GM12878 (cell line): ENCODE results near the gene S1PR2. TPM values are rescaled to one million over a fixed set of nuclear protein-coding genes. Genes with fewer than 3 reads are reported as not detected.
A peak's percentile ranks its signal among the peaks of the same experiment; 100 is the strongest.

Experiments
- ATF7 ChIP-seq: fragments of 450-650 bp; IDR thresholded peaks from 2 replicates; pipeline ENCODE4 v1.6.1; 2016; ENCODE audit warnings: low read depth, mild to moderate bottlenecking
- EP300 ChIP-seq, 2 experiments: fragments of 150-350 bp in 1 of 2; IDR thresholded peaks; 2 replicates each; pipeline ENCODE4 v1.6.1; 2011 to 2012; ENCODE audit warnings: low read depth in 2 of 2, low read length in 2 of 2, borderline replicate concordance in 1 of 2, improper control_type of control experiment in 1 of 2, inconsistent platforms in 1 of 2; ENCODE audit not compliant: control insufficient read depth in 1 of 2
- ESRRA ChIP-seq: IDR thresholded peaks from 2 replicates; pipeline ENCODE4 v1.6.1; 2012; ENCODE audit warnings: mild to moderate bottlenecking, low read length, improper control_type of control experiment
- FOXM1 ChIP-seq: IDR thresholded peaks from 2 replicates; pipeline ENCODE4 v1.6.1; 2012; ENCODE audit warnings: low read depth, mild to moderate bottlenecking, inconsistent platforms, low read length, moderate library complexity
- NFXL1 ChIP-seq: fragments of 450-650 bp; IDR thresholded peaks from 2 replicates; pipeline ENCODE4 v1.6.1; 2017; ENCODE audit warnings: antibody characterized with exemption, mild to moderate bottlenecking, borderline replicate concordance
- NKRF ChIP-seq: fragments of 450-650 bp; conservative IDR thresholded peaks from 2 replicates; pipeline ENCODE4 v1.6.1; 2017; ENCODE audit warnings: mild to moderate bottlenecking, moderate library complexity
- PML ChIP-seq: IDR thresholded peaks from 2 replicates; pipeline ENCODE4 v1.6.1; 2012; ENCODE audit warnings: low read length, inconsistent platforms
- POLR2AphosphoS2 ChIP-seq: IDR thresholded peaks from 2 replicates; pipeline ENCODE4 v1.6.1; 2011; ENCODE audit warnings: low read depth, mild to moderate bottlenecking, low read length, improper control_type of control experiment, moderate library complexity
- RAD21 ChIP-seq: IDR thresholded peaks from 2 replicates; pipeline ENCODE4 v1.6.1; 2011; ENCODE audit warnings: mild to moderate bottlenecking, low read depth, low read length, moderate library complexity; ENCODE audit not compliant: insufficient read depth
- RCOR1 ChIP-seq: conservative IDR thresholded peaks from 2 replicates; pipeline ENCODE4 v1.6.1; 2012; ENCODE audit warnings: low read depth, low read length, improper control_type of control experiment
- TAF1 ChIP-seq: IDR thresholded peaks from 2 replicates; pipeline ENCODE4 v1.6.1; 2011; ENCODE audit warnings: mild to moderate bottlenecking, low read depth, low read length, borderline replicate concordance
- TCF3 ChIP-seq: IDR thresholded peaks from 2 replicates; pipeline ENCODE4 v1.6.1; 2012; ENCODE audit warnings: low read depth, mild to moderate bottlenecking, low read length, borderline replicate concordance; ENCODE audit not compliant: insufficient read depth
- USF2 ChIP-seq: IDR thresholded peaks from 2 replicates; pipeline ENCODE4 v1.6.1; 2011; ENCODE audit warnings: low read depth, low read length, improper control_type of control experiment, borderline replicate concordance
- WRNIP1 ChIP-seq: IDR thresholded peaks from 2 replicates; pipeline ENCODE4 v1.6.1; 2011; ENCODE audit warnings: low read depth, low read length, improper control_type of control experiment, borderline replicate concordance
- ZNF217 ChIP-seq: fragments of 450-650 bp; IDR thresholded peaks from 2 replicates; pipeline ENCODE4 v1.6.1; 2017; ENCODE audit warnings: antibody characterized with exemption, mild to moderate bottlenecking
- ZNF687 ChIP-seq: fragments of 450-650 bp; IDR thresholded peaks from 2 replicates; pipeline ENCODE4 v1.6.1; 2017; ENCODE audit warnings: mild to moderate bottlenecking, moderate library complexity
- ZZZ3 ChIP-seq: IDR thresholded peaks from 2 replicates; pipeline ENCODE4 v1.6.1; 2011; ENCODE audit warnings: low read depth; ENCODE audit not compliant: control insufficient read depth, insufficient read length
- polyA plus RNA-seq, 11 experiments: library from polyadenylated mRNA; depleted of rRNA in 4 of 11; unstranded in 6 of 11; stranded (reverse) in 5 of 11; fragments of >200 nt; fragmentation: Nextera tagmentation in 4 of 11; fragmentation: Illumina TruSeq in 1 of 11; extraction: Ambion mirVana in 4 of 11; extraction: Trizol in 1 of 11; gene quantifications; 1 replicate in 1 of 11; 2 replicates in 10 of 11; pipeline versions ENCODE4 v1.2.1 to v1.2.3, GENCODE V29; 2011 to 2016; ENCODE audit warnings: inconsistent platforms in 2 of 11, missing spikeins in 2 of 11, low read depth in 1 of 11
- total RNA-seq, 4 experiments: library from RNA; depleted of rRNA in 3 of 4; stranded (reverse); fragments of >200 nt in 3 of 4; fragmentation: Illumina TruSeq in 1 of 4; extraction: Trizol in 1 of 4; gene quantifications; 2 replicates each; pipeline versions ENCODE4 v1.2.1 to v1.2.3, GENCODE V29; 2013 to 2021
- TF ChIP-seq, protein P1 (sequence below): IDR thresholded peaks from 2 replicates; pipeline ENCODE4 v1.6.1; 2012; ENCODE audit warnings: low read depth, low read length, improper control_type of control experiment
- TF ChIP-seq, protein P2 (sequence below): fragments of 450-650 bp; IDR thresholded peaks from 2 replicates; pipeline ENCODE4 v1.6.1; 2017; ENCODE audit warnings: borderline replicate concordance

Gene S1PR2
- total and polyA plus RNA-seq, 10 of the 15 experiments (the other 5 are each of a cell fraction or from before 2014, with no cell fraction given): 4.9 to 26.8 (median 11.6) TPM

- TF ChIP-seq NFXL1: no peak
- TF ChIP-seq ZNF687: peak; percentile 55; the same call in 1 of the 2 replicates
- TF ChIP-seq USF2: no peak
- TF ChIP-seq, protein P1, sequence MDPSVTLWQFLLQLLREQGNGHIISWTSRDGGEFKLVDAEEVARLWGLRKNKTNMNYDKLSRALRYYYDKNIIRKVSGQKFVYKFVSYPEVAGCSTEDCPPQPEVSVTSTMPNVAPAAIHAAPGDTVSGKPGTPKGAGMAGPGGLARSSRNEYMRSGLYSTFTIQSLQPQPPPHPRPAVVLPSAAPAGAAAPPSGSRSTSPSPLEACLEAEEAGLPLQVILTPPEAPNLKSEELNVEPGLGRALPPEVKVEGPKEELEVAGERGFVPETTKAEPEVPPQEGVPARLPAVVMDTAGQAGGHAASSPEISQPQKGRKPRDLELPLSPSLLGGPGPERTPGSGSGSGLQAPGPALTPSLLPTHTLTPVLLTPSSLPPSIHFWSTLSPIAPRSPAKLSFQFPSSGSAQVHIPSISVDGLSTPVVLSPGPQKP: peak; percentile 81
- TF ChIP-seq WRNIP1: no peak
- 0 out of 2 replicates have a peak, but pooled peaks have one; percentile 46 for TF ChIP-seq POLR2AphosphoS2
- TF ChIP-seq TAF1: no peak
- TF ChIP-seq FOXM1: no peak
- no peak for TF ChIP-seq RAD21
- TF ChIP-seq ATF7: peak; percentile 99
- TF ChIP-seq RCOR1: no peak
- TF ChIP-seq NKRF: peak; percentile 78
- 0 out of 2 replicates have a peak, but pooled peaks have one; percentile 49 for TF ChIP-seq TCF3
- no peak for TF ChIP-seq ZZZ3
- TF ChIP-seq ZNF217: no peak
- peak in 1 of 2 experiments; percentile 61; a peak in 2 of 4 replicates for TF ChIP-seq EP300 (IDR thresholded peaks at IDR 0.05; ENCODE audit: borderline replicate concordance in 1 of 2, control insufficient read depth in 1 of 2, low read depth in 2 of 2, low read length in 2 of 2)
- TF ChIP-seq ESRRA: no peak
- TF ChIP-seq PML: peak; percentile 97
- TF ChIP-seq, protein P2, sequence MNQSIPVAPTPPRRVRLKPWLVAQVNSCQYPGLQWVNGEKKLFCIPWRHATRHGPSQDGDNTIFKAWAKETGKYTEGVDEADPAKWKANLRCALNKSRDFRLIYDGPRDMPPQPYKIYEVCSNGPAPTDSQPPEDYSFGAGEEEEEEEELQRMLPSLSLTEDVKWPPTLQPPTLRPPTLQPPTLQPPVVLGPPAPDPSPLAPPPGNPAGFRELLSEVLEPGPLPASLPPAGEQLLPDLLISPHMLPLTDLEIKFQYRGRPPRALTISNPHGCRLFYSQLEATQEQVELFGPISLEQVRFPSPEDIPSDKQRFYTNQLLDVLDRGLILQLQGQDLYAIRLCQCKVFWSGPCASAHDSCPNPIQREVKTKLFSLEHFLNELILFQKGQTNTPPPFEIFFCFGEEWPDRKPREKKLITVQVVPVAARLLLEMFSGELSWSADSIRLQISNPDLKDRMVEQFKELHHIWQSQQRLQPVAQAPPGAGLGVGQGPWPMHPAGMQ: no peak
These were observed 36.5 kb downstream of the S1PR2 start, which contains the start of gene DNMT1 (continued) for GRCh38 chr19:10194500-10195198.
